ENCODE measurements around the gene ZNF791.
A peak's percentile ranks its signal among the peaks of the same experiment; 100 is the strongest.
"Not testable (repeated sequence)": the region's sequence is repeated elsewhere in the genome, so short reads cannot be mapped to it uniquely, and the experiment has no call there.

Gene ZNF791

DNA sequence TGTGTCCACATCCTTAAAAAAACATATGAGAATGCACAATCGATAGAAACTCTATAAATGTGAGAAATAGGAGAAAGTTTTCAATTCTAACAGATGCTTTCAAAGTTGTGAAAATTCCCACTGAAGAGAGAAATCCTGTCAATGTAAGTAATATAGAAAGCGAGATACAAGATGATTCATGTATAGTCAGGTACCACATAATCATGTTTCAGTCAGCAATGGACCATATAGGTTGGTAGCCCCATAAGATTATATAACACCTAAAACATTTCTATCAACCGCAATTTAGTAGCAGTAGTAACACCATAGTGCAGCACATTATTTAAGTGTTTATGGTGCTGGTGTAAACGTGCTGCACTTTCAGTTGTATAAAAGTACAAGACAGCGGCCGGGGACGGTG, 18.5 kb downstream of the ZNF791 start:
- DNase-seq (ENCODE audit: low read depth in 2 of 2), result no peak

DNA sequence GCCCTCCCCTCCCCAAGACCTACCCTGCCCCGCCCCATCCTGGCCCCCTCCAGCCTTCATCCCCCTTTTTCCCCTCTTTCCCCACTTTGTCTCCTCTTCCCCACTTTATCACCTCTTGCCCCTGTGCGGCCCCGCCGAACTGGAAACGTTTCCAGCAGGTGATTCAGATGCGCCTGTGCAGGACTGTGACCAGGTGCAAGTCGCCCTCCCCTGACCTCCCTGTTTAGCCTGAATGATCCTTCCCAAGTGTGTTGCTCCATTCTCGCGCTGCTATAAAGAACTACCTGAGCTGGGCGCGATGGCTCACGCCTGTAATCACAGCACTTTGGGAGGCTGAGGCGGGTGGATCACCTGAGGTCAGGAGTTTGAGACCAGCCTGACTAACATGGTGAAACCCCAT, 25.9 kb downstream of the ZNF791 start:
- DNase-seq (ENCODE audit: low read depth in 2 of 2), result no peak

DNA sequence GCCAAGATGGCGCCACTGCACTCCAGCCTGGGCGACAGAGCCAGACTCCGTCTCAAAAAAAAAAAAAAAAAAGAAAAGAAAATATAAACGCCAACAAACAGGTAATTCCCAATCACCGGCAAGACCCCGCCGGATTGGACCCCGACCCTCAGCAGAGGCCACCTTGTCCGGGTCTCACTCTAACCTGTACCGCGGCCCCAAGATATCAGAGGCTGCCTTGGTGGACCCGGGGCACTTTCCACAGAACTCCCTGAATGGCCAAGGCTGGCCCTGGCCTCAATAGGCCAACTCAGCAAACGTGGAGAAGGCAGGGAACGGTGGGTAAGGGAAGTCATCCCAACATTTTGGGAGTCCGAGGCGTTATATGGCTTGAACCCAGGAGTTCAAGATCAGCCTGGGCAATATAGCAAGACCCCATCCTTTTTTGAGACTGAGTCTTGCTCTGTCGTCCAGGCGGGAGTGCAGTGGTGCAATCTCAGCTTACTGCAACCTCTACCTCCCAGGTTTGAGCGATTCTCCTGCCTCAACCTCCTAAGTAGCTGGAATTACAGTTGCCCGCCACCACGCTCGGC, 28.0 kb downstream of the ZNF791 start:
- no peak for DNase-seq (ENCODE audit: low read depth in 2 of 2)

DNA sequence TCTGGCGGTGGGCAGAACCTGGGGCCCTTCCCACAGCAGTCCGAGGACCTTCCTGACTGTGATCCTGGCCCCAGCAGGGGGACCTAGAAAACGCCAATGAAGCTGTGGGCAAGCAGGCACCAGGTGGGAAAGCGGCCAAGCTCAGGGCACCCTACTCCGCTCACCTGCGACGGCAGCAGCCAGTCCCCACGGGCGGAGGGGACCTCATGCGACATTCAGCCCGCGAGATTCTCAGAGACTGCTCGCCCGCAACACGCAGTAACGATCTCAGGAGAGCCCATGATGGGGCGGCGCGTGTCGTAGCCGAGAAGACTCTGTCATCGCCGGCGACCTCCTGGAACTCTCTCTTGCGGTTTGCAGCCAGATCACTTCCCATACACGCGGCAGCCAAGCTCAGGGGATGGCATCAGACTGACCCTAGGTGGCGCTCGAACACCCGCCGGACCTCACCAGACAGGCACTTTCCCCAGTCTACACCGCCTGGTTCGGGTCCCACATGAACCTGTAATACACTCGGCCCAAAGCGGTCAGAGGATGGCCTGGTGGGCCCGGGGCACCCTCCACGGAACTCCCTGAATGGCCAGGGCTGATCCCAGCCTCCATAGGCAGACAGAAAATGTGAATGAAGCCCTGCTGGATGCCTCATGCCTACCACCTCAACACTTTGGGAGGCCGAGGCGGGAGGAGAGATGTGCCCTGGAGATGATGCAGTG, 29.3 kb downstream of the ZNF791 start:
- DNase-seq (ENCODE audit: low read depth in 2 of 2), result peak; percentile 80 to 85

DNA sequence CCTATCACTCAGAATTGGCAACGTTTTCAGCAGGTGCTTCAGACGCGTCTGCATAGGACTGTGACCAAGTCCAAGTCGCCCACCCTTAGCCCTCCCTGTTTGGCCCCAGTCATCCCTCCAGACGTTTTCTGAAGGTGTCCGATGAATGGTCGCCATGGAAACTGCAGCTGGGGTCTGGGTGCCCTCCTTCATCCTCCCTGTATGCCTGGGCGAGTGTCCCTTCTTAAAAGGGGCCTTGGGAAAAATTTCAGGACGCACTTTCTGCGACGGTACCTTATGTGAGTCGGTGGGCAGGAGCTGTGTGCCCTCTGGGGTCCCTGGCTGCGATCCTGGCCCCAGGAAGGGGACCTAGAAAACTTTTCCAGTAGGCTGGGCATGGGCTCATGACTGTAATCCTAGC, 30.7 kb downstream of the ZNF791 start:
- no peak for DNase-seq (ENCODE audit: low read depth in 2 of 2)

DNA sequence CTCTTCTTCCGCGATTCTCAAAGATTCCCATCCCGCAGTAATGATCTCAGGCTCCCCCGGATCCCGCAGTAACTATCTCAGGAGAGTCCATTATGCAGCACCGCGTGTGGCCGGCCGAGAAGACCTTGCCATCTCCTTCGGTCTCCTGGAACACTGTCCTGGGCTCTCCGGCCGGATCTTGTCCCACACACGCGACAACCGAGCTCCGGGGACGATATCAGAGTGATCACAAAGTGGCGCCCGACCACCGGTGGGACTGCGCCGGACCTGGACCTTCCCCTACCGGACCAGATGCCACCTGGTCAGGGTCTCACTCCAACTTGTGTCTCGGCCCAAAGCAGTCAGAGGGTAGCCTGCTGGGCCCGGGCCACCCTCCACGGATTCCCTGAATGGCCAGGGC, 31.8 kb downstream of the ZNF791 start:
- no peak for DNase-seq (ENCODE audit: low read depth in 2 of 2)

DNA sequence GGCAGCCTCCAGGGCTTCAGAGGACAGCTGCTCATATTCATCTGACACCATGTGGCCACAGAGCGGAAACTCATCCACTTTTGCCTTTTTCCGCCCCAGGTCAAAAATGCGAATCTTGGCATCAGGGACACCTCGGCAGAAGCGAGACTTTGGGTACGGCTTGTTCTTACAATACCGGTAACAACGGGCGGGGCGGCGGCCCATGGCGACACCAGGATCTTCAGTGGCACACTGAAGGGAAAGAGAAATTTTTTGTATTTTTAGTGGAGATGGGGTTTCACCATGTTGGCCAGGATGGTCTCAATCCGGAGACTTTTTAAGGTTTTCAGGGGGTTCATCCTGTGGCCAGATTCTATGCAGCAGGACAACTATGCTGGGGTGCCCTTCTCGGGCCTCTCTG, 33.0 kb downstream of the ZNF791 start:
- not testable (repeated sequence) for DNase-seq (ENCODE audit: low read depth in 2 of 2)

DNA sequence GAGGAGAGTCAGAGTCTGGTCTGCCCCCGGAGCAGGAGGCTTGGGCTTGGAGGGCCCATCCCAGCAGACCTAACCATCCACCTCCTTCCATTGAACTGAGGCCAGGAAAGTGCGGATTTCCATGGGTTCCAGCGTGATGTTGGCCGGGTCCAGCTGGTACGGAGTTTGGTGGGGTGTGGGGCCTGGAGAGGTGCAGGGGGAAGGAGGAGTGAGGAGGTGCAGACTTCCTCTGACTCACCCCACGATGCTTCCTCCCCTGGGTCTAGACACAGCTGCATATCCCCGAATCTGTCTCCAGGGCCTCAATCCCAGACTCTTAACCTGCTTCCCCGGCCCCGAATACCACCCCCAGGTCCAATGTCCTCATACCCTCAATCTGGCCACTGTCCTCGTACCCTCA, 35.8 kb downstream of the ZNF791 start:
- DNase-seq (ENCODE audit: low read depth in 2 of 2), result no peak

DNA sequence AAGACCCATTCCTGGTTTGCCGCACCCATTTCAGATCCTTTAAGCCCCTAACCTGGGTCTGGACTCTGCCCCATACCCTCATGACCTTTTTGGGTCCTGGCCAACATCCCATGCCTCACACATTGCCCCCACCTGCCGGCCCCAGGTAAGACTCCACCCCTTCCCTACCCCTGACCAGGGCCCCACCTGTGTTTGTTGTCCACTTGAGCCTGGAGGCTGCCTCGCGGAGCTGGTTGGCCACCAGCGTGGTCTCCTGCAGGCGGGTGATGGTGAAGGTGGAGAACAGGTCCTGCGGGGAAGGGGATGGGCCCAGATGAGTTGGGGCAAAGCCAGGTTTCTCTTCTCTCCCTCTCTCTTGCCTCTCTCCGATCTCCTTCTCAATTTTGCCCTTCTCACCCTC, 36.3 kb downstream of the ZNF791 start:
- no peak for DNase-seq (ENCODE audit: low read depth in 2 of 2)

DNA sequence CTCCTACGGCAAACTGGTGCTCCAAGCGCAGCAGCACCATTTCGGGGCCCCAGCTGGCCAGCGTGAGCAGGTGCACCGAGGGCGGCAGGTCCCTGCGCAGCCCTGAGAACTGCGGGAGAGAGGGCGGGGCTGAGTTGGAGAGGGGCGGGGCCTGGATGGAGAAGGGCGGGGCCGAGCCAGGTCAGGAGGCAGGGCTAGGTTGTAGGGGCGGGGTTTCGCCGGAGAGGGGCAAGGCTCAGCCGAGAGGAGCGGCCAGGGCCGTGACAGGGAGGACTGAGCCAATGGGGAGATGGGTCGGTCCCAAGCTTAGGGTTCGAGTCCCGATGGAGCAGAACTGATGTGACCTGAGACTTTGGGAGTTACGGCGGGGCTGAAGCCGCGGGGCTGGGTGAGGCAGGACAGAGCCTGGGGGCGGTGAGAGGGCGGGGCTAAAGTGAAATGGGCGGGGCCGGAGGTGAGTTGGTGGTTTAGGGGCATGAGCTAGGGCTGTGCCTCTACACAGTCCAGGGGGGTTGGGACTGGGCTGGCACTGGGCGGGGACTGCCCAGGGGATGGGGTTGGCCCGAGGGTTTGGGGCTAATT, 36.9 kb downstream of the ZNF791 start:
- peak in 1 of 2 donors; percentile 38 for DNase-seq (ENCODE audit: low read depth in 2 of 2)

DNA sequence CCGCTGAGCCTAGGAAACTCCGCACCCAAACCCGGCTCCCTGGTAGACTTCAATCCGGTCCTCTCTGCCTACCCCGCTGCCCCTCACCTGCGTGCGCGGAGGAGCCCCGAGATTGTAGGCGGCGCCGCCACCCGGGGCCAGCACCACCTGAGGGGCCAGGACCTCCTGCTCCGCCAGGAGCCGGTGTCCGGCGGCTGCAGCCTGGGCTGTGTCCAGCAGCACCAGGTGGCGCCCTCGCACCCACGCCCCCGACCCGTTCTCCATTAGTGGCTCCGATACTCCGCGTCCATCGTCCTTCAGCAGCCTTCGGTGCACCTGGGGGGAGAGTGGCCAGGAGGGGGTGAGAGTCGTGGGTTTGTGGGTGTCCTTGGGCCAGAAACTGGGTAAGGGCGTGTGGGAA, 37.4 kb downstream of the ZNF791 start:
- DNase-seq (ENCODE audit: low read depth in 2 of 2), result no peak

DNA sequence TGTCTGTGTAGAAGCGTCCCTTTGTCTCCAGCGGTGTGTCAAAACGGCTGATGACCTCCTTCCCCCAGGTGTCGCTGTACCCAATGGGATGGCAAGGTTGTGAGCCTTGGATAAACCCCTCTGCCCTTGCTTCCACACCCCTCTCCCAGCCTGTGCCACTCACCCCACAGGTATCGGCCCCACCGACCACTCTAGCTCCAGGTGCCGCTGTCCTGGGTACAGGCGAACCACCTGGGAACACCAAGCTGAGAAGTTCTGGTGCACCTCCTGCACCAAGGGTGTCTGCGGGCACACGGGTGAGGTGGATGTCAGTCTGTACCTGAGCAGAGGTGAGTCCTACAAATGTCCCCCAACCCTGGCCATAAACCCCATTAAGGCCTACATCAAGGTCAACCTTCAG, 39.2 kb downstream of the ZNF791 start:
- no peak for DNase-seq (ENCODE audit: low read depth in 2 of 2)

DNA sequence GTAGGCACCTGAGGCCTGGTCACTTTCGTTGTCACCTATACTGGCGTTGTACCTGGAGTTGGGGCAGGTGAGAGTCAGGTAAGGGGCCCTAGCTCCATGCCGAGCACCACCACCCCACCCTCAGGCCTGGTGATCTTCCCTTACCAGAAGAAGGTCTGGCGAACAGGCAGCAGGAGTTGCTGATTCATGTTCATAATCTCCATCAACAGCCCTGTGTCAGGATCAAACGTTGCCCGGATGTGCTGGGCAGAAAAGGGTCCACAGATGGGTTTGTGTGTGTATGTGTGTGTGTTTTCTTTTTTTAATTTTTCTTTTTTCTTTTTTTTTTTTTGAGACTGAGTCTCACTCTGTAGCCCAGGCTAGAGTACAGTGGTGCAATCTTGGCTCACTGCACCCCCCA, 41.5 kb downstream of the ZNF791 start:
- no peak for DNase-seq (ENCODE audit: low read depth in 2 of 2)

DNA sequence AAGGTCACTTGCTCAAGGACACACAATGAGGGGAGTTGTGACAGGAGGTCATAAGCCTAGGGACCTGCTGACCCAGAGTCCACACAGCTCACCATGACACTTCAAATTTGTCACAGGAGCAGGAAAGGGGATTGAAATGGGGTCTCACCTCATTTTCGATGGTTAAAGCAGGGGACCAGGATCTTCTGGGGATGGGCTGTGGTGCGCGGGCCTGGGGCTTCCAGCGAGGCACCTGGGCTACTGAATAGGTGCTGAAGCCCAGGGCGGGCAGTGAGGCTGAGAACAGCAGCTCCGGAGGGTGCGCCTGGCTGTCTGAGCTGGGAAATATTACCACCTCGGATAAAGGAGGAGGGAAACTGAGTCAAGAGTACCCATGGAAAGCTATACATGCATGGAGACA, 44.8 kb downstream of the ZNF791 start:
- no peak for DNase-seq (ENCODE audit: low read depth in 2 of 2)

DNA sequence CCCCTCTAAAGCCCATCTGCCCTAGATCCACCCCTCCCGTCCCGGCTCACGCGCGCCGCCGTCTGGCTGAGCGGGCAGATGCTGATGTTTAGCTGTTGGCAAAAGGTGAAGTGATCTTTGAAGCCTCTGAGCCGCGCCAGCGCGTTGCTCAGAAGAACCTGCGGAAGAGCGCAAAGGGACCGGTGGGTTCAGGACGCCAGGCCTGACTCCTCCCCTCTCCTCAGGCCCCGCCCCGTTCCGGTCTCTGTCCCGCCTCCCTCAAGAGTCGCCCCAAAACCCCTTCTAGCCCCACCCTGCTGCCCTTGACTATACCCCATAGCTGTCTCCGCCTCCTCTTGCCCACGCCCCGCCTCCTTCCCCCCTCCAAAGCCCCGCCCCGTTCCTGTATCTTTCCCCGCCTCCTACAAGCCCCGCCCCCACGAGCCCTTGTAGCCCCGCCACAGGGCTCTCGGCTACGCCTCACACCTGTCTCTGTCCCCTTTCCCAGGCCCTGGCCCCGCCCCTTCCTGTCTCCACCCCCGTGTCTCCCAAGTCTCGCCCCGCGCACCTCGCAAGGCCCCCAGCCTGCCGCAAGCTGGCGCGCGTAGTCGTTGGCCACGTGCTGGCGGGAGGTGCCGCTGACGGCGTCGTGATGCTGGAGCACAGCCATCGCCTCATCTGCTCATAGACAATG, 46.3 kb downstream of the ZNF791 start:
- DNase-seq (ENCODE audit: low read depth in 2 of 2), result peak in 1 of 2 donors; percentile 44

DNA sequence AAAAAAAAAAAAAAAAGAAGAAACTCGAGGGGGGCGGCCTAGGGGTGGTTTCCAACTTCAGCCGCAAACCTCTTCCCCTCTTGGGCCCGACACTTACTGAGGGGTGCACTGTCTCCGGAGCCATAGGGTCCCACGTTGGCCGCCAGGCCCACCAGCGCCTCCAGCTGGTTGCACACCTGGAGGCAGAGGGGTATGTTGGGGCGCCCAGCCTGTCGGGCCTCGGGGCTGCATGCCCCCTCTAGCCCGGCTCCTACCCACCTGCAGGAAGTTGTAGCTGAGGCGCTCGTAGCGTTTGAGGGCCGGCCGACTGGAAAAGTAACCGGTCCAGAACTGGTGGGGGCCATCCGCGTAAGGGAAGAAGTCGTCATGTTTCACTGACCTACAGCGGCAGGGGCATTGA, 47.2 kb downstream of the ZNF791 start:
- DNase-seq (ENCODE audit: low read depth in 2 of 2), result no peak

DNA sequence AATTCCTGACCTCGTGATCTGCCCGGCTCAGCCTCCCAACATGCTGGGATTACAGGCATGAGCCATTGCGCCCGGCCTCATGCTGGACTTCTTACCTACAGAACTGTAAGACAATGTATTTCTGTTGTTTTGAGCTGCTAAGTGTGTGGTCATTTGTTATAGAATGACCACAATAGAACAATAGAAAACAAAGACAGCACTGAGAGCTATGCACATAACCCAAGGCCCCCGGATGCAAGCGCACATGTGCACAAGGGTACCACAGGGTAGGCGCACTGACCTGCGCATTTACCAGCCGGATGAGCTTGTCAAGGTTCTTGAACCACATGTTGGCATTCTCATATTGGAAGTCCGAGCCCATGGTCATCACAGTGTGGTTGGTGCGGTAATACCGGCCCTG, 50.3 kb downstream of the ZNF791 start:
- no peak for DNase-seq (ENCODE audit: low read depth in 2 of 2)

DNA sequence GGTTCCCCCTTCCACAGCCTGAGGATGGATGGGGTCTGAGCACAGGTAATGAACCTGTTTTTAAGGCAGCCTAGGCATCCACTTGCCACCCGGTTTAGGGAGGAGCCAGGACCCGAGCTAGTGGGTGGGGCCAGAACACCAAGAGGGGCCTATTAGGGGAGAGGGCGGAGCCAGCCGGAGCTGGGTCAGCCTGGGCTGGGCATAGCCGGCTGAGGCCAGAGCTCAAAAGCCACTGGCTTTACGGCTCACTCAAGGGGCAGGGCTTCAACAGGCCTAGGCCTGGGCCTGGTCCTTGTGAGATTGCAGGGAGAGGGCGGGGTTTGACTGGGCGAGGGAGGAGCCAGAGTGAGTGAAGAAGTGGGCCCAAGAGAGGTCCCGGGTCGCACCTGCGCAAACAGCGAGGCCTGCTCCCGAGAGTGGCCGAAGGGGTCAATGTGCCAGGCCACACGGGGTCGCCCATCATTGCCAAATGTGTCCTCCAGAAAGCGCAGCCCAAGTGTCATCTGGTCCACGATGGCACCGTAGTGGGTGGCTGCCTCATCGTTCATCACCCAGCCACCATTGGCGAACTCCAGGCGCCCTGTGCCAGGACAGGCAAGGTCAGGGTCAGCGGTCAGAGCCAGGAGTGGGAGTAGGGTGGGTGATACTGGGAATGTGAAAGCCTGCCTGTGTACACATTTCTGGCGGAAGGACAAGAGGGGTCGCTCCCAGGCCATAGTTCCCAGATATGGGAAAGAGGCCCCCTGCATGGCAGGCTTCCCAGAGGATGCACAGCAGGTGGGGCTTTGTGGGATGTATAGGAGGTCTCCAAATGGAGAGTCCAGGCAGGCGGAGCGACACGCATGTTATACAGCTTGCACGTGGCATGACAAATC, 53.9 kb downstream of the ZNF791 start:
- DNase-seq (ENCODE audit: low read depth in 2 of 2), result no peak

DNA sequence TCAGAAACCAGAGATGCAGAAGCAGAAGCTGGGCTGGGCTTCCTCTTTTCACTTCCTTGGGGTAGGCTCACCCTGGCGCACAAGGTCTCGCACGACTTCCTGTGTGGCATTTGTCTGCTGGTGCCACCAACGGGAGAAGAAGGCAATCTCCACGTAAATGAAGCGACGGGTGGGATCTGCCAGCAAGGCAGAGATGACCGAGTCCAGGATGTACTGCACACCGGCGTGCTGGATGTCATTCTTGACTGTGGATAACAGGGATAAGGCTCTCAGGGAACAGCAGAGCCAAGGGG, 54.5 kb downstream of the ZNF791 start:
- peak in 1 of 2 donors; percentile 35 for DNase-seq (ENCODE audit: low read depth in 2 of 2)

DNA sequence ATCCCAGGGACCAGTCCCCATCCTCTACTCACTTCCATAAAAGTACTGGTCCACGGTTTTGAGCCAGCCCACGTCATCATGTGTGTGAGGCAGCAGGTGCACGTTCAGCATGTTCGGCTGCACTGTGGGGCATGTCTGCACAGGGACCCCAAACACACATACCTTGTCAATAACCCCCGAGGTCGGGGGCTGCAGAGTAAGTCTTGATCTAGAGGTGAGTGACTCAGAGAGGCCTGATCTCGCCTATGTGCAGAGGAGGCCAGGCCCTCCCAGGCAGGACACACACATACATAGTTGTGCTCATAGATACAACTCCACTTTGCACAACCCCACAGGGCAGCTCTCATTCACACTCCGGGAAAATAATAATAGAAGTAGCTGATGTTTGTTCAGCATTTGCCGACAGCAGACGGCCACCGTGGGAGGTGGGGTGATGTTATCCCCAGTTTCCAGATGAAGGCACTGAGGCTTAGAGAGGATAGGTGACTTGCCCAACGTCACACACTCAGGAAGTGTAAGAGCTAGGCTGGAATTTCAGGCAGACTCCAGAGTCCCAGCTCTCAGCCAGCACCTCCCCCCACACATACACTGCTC, 55.0 kb downstream of the ZNF791 start:
- no peak for DNase-seq (ENCODE audit: low read depth in 2 of 2)

DNA sequence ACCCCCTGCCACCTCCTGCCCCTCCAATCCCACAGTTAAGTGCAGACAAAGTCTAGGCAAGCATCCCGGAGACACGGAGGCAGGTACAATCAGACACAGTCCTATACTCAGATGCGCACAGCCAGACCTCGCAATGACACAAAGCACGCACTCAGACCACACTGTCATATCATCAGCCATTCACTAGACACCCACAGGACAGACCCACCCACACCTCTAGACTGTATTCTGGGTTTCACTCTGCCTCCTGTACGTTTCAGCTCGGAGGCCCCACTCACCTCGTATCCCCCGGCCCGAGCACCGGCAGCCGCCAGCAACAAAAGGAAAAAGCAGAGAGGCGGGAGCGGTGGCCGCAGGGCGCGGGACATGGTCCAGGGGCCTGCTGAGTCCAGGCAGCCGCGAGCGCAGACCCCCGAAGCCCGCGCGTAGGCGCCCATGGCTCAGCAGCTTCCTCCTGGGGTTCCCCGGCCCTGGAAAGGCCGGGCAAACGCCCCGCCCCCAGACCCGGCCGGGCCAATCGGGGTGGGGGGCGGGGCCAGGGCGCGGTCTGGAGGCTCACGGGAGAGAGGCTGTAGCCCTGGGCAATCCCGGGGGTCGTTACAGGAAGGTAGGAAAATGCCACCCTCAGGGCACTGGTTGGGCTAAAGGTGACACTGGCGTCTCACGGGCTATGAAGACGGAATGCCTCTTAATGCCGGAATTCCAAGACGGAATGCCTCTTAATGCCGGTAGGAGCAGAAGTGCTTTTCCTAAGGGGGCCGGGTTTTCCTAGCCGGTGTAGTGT, 55.7 kb downstream of the ZNF791 start, which contains the start of the genes MAN2B1 and WDR83:
MAN2B1 (minus strand) TSS at position 478 of the 784 bp plus-strand sequence; CDS start at position 437, 41 bp downstream.
WDR83 (plus strand) TSS at position 543 of the 784 bp plus-strand sequence. CDS start 2,984 bp downstream, outside the sequence.
- peak; percentile 72 to 83 for DNase-seq (ENCODE audit: low read depth in 2 of 2)

Measured in stimulated activated CD8-positive, alpha-beta memory T cell treated with anti-CD3 and anti-CD28 coated beads, Interleukin-2, amount 100 ng/mL, for 48 hours (primary cell).